ENCODE measurements around the gene CDAN1. TPM values are rescaled to one million over a fixed set of nuclear protein-coding genes. Genes with fewer than 3 reads are reported as not detected.

CDAN1 gene
- total and polyA plus RNA-seq, 2 of the 8 experiments (the other 6 are each of a cell fraction or from before 2014, with no cell fraction given), result 4.5 to 18.6 TPM

- no peak for TF ChIP-seq SIN3A (conservative IDR thresholded peaks at IDR 0.05 in 1 of 2, IDR thresholded peaks at IDR 0.05 in 1 of 2; ENCODE audit: low read depth in 1 of 2, low read length in 2 of 2)
Observed at GRCh38 chr15:42710662-42711061, 26.3 kb downstream of the CDAN1 start (continued).
